ENCODE results near the gene BET1. TPM values are rescaled to one million over a fixed set of nuclear protein-coding genes. Genes with fewer than 3 reads are reported as not detected.
A peak's percentile ranks its signal among the peaks of the same experiment; 100 is the strongest.

Gene BET1
- total and polyA plus RNA-seq, 2 of the 8 experiments (the other 6 are each of a cell fraction or from before 2014, with no cell fraction given): 20.6 to 31.7 TPM

DNA sequence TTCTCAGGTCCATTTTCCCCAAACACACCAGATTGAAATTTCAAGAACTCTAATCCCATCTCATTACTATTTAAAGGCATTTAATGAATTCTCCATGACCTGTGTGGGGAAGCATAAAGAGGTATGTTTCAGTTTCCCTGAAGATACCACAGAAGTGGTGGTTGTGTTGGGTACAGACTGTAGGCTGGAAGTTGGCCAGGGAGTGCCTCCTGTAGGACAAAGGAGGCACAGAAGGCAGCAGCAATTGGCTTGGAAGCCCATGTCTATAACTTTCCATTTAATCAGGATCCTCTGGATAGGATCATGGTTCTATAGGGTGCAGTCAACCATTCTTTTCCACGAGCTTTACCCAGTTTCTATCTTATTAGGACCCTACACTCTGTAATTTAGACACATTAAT, 8.6 kb upstream of the BET1 start:
- no peak overlapping the region for H4K91ac ChIP-seq (replicated peaks; ENCODE audit: insufficient read length, low read length)
- no peaks in the 10 kb centered on the region for H3K36me3 ChIP-seq (ENCODE audit: control insufficient read depth in 2 of 4, insufficient read depth in 4 of 4, low read length in 3 of 4)
- ChIA-PET CTCF (ENCODE audit: partially characterized antibody) (interaction anchor here (0.7 to 1.6 kb wide), 9 partner anchors 11 to 123 kb away, joined by 3 to 5 read pairs (median 4); partner anchors contain the start of gene GNG11), POLR2A (ENCODE audit: partially characterized antibody) (no interaction called here)
- no peak overlapping the region for H3K14ac ChIP-seq (ENCODE audit: insufficient read length)
- H2AK5ac ChIP-seq (ENCODE audit: low read depth, low read length): no peak overlapping the region
- H2BK20ac ChIP-seq (ENCODE audit: low read length): no peak overlapping the region
- H3K4me1 ChIP-seq (replicated peaks in 1 of 4; ENCODE audit: control insufficient read depth in 3 of 4, insufficient read depth in 4 of 4, low read length in 3 of 4): no peaks in the 10 kb centered on the region
- H3K27me3 ChIP-seq (replicated peaks in 1 of 4; ENCODE audit: control insufficient read depth in 3 of 4, extremely low read depth in 1 of 4, insufficient read depth in 3 of 4, low read length in 3 of 4): no peaks in the 10 kb centered on the region
- FAIRE-seq (no peak), DNase-seq (ENCODE audit: low read depth in 1 of 2, low spot score in 2 of 2) (no peak)
- no peak overlapping the region for H2AFZ ChIP-seq (ENCODE audit: low read length)
- TF ChIP-seq CEBPB (IDR thresholded peaks at IDR 0.05; ENCODE audit: low read depth, low read length) (no peak), SIRT6 (IDR thresholded peaks at IDR 0.05; ENCODE audit: low read length) (no peak), RAD21 (IDR thresholded peaks at IDR 0.05 in 1 of 2, conservative IDR thresholded peaks at IDR 0.05 in 1 of 2; ENCODE audit: low read depth in 2 of 2, low read length in 2 of 2) (peak; percentile 57 to 72), SUZ12 (IDR thresholded peaks at IDR 0.05; ENCODE audit: low read length) (no peak), SAP30 (IDR thresholded peaks at IDR 0.05; ENCODE audit: insufficient read depth, insufficient replicate concordance, low read length) (no peak), SP1 (IDR thresholded peaks at IDR 0.05; ENCODE audit: low read depth, low read length) (no peak), CREB1 (IDR thresholded peaks at IDR 0.05) (no peak), TAF1 (IDR thresholded peaks at IDR 0.05; ENCODE audit: low read depth, low read length) (no peak), ZNF274 (IDR thresholded peaks at IDR 0.05; ENCODE audit: borderline replicate concordance, extremely low read depth, low read length) (no peak), CHD2 (IDR thresholded peaks at IDR 0.05; ENCODE audit: low read length) (no peak)
- TF ChIP-seq, protein P1, sequence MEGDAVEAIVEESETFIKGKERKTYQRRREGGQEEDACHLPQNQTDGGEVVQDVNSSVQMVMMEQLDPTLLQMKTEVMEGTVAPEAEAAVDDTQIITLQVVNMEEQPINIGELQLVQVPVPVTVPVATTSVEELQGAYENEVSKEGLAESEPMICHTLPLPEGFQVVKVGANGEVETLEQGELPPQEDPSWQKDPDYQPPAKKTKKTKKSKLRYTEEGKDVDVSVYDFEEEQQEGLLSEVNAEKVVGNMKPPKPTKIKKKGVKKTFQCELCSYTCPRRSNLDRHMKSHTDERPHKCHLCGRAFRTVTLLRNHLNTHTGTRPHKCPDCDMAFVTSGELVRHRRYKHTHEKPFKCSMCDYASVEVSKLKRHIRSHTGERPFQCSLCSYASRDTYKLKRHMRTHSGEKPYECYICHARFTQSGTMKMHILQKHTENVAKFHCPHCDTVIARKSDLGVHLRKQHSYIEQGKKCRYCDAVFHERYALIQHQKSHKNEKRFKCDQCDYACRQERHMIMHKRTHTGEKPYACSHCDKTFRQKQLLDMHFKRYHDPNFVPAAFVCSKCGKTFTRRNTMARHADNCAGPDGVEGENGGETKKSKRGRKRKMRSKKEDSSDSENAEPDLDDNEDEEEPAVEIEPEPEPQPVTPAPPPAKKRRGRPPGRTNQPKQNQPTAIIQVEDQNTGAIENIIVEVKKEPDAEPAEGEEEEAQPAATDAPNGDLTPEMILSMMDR (IDR thresholded peaks at IDR 0.05; ENCODE audit: control extremely low read depth in 1 of 3, insufficient read depth in 1 of 3, low read depth in 1 of 3, low read length in 3 of 3): peak; percentile 49 to 57 (median 53)
- TF ChIP-seq, protein P2, sequence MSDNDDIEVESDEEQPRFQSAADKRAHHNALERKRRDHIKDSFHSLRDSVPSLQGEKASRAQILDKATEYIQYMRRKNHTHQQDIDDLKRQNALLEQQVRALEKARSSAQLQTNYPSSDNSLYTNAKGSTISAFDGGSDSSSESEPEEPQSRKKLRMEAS (IDR thresholded peaks at IDR 0.05): no peak
- H3K18ac ChIP-seq (ENCODE audit: extremely low read depth, low read length): no peak overlapping the region
- H3K23me2 ChIP-seq (ENCODE audit: low read depth, low read length): no peaks in the 10 kb centered on the region
- H3K79me1 ChIP-seq (ENCODE audit: low read depth, low read length): no peaks in the 10 kb centered on the region
- no peak overlapping the region for H4K5ac ChIP-seq (ENCODE audit: insufficient read length, low read depth, low read length)
- H3K9ac ChIP-seq (replicated peaks in 1 of 4; ENCODE audit: extremely low read depth in 1 of 4, low read depth in 3 of 4, low read length in 3 of 4): no peak overlapping the region
- no peak overlapping the region for H3K56ac ChIP-seq (replicated peaks; ENCODE audit: insufficient read length, low read depth, low read length)
- no peak overlapping the region for H4K8ac ChIP-seq (ENCODE audit: extremely low read depth, insufficient read depth, low read length)
- no peaks in the 10 kb centered on the region for H4K20me1 ChIP-seq (replicated peaks in 1 of 2; ENCODE audit: control insufficient read depth in 1 of 2, insufficient read depth in 2 of 2, low read length in 2 of 2)
- H3K4me3 ChIP-seq (ENCODE audit: extremely low read depth in 1 of 4, insufficient read depth in 2 of 4, low read depth in 3 of 4, low read length in 4 of 4): no peak overlapping the region
- H3K79me2 ChIP-seq (ENCODE audit: control insufficient read depth in 1 of 2, insufficient read depth in 2 of 2, low read length in 2 of 2): no peaks in the 10 kb centered on the region
- no peaks in the 10 kb centered on the region for H3K9me3 ChIP-seq (ENCODE audit: insufficient read depth in 2 of 2, low read depth in 1 of 2, low read length in 1 of 2)
- no peak overlapping the region for H3K4me2 ChIP-seq (ENCODE audit: insufficient read depth in 1 of 2, low read depth in 2 of 2, low read length in 2 of 2)
- H3K4ac ChIP-seq (replicated peaks; ENCODE audit: insufficient read length, low read depth, low read length): no peak overlapping the region
- no peak overlapping the region for H2BK5ac ChIP-seq (ENCODE audit: low read depth, low read length)
- no peak overlapping the region for H2BK12ac ChIP-seq (ENCODE audit: low read depth, low read length)
- H3K27ac ChIP-seq (ENCODE audit: low read depth, low read length): no peak overlapping the region
- WGBS, 2 experiments (ENCODE audit: extremely low coverage in 1 of 2, insufficient coverage in 1 of 2, insufficient read length in 1 of 2, insufficient replicate concordance in 2 of 2, low coverage in 1 of 2, low lambda C conversion rate in 2 of 2, missing lambda C conversion rate in 1 of 2): 81% methylated on average over 1 of the region's 1 CpG; no CpG with 5 or more reads in 1 of the 2 experiments
- H2BK15ac ChIP-seq (ENCODE audit: low read length): no peak overlapping the region
- H3K23ac ChIP-seq (ENCODE audit: insufficient read length): no peak overlapping the region
- H2BK120ac ChIP-seq (replicated peaks; ENCODE audit: low read depth, low read length): no peak overlapping the region
